GM21367 (cell line): ENCODE results near the gene PRKCH.

Experiments used
- ATAC-seq: cut with Tn5 transposase; IDR thresholded peaks from one replicate; pipeline ENCODE4 v1.9.1; 2021; ENCODE audit not compliant: unreplicated experiment

PRKCH gene

DNA sequence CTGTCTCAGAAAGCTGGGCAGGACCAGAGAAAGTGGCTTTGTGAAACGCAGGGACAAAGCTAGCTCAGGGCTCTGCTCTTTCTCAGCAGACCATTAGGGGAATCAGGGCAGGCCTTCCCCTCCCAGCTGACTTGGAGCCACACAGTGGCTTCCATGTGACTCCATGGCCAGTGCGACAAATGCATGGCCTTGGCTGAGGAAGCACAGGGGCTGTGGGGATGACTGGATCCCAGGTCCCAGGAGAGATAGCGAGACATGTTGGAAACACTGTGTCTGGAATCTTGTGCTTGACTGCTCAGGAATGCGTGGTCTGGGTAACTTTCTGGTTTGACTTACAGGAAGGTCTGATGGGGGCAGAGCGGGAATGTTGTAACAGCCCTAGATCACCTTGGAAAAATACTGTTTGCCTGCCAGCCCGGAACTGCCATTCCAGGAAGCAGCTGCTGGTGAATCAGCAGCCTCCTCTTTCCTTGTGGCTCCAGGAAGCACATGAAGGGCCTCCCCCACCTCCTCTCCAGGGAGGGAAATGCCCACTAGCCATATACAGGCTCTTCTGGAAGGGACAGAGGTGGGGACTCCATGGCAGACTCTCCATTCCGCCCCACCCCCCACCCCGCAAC is 240.4 kb downstream of the PRKCH start:
- ATAC-seq = no peak

DNA sequence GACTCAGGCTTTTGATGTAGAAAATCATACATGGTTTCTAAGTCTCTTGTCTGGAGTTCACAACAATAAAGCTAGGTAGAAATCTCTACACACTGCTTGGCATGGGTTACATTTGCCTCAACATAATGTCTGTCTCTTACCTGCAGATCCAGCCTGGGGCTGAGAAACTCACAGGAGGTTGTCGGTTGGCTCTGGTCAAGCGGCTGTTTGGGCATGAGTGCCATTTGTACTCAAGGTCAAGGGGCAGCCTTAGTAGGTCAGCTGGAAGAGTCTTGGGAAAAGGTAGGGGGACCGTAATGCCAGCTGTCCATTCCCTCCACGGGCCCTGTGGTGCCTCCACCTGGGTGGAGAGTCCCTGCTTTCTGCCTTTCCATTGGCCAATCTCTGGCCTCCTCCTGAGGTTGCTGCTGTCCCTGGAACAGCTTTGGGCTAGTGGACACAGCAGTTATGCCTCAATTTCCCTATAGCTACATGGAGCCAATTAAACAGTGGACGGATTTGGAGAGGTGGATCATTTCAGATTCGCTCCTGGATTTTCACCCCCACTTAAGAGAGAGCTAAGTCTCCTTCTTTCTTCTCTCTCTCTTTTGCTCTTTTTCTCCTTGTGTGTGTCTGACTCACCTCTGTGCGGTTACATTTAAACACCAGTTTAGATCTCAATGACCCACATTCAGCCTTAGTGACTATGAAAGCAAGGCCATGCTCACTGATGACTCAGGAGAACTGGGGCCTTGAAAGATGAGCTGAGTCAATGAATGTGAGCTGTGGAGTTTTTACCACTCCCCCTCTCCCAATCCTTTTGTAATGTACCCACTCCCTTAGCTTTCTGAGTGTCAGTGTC is 241.2 kb downstream of the PRKCH start:
- ATAC-seq = no peak

DNA sequence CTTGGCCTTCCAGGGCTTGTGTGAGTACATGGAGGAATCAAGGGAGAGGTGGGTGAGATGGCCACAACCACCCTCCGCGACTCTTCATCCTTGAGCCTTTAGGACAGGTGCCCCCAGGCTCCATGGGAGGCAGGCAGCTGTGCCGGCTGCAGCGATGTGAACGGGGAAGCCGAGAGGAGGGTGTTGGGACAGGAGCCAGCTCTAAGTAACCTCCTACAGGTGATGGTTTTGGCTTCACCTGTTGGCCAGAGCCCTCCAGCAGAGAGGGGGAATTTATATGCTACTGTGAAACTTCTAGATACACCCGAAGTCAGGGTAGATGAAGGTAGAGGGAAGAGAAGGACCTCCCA is 241.8 kb downstream of the PRKCH start:
- no peak for ATAC-seq

DNA sequence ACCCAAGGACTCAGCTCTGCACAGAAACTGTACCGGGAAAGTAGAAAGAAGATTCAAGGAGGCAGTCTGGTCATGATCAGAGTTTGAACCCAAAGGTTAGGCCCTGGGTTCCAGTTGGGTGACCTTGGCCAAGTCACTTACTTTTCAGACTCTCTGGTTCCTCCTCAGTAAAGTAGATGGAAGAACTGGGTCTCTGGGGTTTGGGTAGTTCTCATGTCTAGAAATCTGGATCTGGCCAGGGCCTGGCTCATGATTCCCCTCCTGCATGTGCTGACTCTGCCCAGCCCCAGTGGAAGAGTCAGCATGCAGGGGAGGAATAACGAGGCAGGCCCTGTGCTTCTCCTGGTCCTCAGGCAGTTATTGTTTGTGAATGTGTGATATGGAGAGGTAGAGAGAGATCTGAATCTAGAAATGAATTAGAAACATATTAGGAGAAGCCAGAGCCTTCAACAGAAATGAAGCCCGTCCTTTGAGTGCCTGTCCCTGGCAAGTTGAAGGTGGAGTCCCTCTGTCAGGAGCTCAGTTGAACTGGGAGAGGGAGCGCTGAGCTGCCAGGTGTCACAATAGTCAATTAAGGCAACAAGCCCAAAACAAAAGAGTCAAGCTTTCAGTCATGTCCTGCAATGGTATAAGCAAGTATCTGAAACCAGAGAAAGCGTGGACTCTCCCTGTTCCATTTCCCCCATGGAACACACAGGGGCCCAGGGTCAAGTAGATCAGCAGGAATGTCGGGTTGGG is 242.7 kb downstream of the PRKCH start:
- no peak for ATAC-seq

DNA sequence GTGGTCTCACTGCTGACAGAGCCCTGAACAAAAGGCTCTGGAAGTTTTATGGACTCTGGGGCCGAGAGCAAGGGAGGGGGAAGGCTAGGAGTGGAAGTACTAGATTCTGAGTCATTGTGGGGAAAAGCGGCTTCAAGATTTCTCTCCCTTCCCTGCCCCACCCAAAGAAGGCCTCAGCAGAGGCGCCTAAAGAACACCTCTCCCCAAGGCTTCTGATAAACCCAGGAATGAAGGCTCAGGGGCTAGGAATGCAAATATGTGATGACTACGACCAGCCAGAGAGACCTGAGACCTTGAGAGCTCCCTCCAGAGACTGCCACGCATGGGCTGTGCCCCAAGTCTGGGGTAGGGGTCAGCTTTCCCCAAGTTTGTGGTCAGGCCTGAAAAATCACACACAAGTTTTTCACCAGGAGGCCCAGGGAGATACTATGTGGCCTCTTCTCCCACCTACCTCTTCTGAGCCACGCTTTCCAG is 243.3 kb downstream of the PRKCH start:
- ATAC-seq = no peak

DNA sequence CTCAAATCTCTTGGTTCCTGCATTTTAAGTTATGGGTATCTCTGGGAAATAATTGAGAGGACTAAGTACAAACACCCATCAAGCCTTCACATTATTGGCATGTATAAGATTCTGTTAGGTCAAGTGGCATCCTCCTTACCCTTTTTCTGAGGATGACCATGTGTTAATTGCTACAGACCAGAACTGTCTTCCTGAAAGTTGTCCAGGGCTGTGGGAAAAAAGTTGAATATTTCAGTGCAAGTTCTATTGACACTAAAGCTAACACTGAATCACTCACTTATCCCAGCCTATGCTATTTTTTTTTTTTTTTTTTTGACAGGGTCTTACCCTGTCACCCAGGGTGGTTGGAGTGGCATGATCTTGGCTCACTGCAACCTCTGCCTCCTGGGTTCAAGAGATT is 243.8 kb downstream of the PRKCH start:
- no peak for ATAC-seq

DNA sequence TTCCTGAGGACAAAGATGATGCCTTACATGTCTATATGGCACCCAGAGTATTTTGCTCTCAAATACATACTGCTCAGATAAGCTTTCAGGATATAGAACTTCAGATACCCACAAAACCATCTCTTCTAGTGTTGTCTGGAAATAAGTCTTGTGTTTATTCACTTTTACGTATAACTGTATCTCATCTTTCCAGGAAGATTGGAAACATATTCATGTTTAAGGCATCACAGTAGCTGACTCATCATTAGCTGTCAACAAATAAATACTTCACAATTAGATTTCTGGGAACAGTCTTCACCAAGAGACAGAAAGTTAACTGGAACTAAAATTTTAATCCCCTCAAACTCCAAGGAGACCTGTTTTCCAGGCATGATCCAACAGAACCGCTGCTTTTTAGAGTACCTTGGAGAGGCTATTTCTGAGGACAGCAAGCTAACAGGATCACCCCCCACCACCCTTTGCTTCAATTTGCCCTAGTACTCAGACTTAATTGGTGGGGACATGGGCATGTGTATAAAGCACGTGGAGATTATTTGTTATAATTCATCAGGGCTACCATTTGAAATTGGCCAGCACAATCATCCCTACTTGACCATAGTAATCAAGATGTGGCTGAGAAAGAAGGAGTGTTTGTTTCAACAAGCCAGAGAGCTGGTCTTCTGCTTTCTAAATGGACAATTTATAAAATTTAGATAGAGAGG is 244.6 kb downstream of the PRKCH start:
- ATAC-seq = no peak

DNA sequence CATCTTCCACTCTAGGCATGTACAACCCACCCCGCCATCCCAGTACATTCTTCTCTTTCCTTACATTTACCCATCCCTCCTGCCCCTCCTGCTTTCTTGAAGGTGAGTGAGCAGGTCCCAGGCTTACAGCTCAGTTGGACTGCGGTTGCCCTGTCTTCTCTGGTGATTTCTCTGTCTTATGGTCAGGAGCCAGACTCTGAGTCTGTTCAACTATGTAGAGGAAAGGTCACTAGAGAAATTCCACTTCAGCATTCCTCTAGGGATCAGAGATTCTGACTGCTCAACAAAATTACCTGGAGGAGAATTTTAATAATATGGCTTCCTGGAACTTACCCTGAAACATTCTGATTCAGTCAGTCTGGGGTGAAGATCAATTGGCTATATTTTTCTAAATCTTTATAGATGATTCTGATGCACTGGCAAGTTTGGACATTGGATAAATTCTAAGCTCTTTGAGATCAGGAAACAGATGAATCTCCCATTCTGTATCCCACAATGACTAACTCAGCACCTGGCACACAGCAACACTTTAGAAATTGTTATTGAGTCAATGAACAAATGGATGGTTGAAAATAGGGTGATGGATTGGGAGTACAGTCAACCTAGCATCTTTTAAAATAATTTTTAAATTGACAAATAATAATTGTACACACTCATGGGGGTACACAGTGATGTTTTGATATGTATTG is 245.3 kb downstream of the PRKCH start:
- no peak for ATAC-seq

DNA sequence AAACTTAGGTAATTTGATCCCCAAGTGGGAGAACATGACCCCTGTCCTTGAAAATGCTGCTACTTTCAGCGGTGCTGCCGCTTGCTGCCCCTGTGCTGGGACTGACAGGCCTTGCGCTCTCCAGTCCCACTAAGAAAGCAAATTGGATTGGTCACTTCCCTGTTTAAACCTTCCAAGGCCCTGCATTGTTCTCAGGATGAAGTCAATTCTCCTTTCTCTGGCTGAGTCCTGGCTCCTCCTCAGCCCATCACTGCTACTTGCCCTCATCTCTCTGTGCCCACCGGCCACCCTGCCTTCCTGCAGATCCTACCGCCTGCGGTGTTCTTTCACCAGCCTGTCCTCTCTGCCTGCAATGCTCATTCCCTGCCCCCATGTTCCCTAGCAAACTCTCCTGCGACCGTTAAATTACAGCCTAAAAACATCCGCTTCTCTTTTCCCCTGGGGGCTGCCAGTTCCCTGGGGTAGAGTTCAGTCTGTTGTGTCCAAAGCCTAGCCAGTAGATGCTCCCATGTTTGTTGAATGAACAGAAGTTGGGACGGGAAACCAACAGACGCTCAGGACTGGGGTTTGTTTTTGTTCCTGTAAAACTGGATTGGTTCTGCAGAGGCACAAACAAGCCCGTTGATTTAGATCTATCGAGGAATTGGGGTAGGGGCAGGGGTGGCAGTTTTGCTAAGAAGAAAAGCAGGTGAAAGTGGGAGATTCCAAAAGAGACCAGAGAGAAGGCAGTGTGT is 246.6 kb downstream of the PRKCH start:
- ATAC-seq = no peak

DNA sequence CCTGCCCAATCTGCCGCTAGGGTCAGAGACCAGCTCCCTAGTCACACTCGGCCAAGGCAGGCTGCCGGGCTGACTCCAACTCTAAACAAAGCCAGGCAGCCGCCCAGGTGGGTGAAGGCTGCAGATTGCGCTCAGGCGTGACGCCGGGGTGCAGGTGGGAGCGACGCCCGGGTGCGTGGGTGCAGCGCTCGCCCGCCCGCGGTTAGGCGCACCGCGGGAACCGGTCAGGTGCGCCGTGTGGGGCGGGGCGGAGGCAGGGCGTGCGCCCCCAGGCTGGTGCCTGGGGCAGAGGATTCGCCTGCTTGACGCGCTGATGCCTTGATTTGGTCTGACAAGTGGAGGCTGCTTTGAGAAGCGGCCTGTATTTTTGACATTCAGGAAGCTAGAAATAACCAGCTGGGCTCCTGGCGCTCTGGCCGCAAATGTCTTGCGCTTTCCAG is 247.2 kb downstream of the PRKCH start:
- peak; percentile 82 for ATAC-seq

DNA sequence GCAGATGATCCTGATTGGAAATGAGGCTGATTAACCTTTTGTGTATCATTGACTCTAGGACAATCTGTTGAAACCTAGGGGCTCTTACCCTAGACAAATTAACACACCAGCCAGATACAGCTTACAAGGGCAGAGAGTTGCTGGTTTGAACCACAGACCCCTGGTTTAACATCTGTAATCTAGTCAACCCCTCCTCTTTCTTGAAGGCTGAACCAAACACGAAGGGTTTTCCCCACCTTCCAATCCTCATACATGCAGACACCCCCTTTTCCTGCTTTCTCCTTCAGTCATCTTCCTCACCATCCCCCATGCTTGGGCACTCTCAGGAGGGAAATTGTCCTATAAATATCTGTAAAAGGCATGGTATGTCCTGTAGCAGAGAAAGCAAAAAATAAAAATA is 247.9 kb downstream of the PRKCH start:
- ATAC-seq = no peak

DNA sequence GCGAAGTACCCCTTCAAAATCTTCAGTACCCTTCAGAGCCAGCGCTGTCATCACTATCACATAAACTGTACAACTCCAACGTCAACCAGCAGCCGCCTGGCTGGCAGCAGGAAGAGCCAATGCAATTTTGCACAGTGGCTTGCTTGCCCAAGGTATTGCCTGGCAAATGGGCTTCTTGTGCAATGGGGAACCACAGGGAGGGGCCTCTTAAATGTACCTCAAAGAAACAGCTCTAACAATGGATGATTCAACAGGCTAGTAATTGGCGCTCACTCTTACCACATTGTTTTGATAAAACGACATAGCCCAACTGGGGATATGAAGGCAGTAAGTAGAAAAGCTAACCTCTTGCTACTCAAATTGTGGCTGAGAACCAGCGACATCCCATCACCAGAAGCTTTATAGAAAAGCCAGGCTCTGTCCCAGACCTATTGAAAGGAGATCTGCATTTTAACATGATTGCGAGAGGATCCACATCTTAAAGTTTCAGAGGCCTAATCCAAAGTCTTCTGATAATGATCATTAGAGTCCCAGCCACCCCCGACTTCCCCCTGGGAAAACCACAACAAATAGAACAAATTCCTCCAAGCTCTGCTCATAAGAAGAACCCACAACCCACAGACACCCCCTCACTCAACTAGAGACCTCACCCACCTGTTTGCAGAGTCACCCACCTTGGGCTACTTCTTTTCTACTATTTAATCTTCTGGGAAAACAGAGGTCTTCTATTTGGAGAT is 248.6 kb downstream of the PRKCH start:
- no peak for ATAC-seq

DNA sequence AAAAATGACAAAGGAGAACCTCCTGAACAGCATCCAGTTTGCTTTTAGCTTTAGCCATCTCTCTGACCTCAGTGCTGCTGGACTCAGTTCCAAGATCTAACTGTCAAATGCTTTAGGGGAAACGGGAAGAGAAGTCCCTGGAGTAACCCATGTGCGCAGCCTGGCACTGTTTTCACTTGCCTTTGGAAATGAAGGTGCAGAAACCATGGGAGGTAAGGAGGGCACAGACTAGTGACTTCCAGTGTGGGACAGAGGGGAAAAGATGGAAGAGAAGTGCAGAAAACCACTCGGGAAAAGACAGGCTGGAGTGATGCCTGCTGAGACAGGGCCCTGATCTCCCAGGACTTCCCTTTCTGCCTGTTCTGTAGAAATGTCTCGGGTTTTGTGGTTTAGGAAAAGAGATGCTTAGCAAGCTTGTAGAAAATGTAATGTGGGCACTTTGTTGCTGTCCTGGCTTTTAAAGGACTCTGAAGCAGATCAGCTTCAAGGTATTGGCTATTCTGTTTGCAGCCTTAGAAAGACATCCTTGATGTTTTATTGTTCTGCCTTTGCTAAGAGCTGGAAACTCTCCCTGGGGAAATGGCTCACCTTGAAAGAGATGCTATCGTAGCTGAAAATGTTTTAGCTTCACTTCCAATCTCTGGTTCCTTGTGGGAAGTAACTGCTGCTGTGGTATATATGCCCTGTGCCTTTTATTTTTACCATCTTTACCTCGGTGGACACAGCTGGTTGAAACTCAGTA is 249.3 kb downstream of the PRKCH start:
- ATAC-seq = no peak

DNA sequence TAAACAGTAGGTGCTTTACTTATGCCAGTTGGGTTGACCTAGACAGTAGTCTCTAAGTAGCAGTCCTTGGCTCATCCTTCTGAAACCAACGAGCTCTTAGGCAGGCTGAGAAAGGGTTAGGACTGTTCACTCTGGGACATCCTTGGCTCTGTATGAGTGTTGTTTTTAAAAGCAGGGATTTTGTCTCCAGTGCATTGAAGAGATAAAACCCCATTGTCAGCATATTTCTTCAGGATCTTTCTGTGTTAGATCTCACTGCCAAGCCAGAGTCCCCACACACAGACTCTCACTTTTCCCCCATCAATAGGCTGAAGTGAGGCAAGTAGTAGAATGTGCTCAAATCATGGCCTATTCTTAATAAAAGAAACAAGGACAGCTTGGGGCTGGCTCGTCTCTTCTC is 250.5 kb downstream of the PRKCH start:
- ATAC-seq = no peak

DNA sequence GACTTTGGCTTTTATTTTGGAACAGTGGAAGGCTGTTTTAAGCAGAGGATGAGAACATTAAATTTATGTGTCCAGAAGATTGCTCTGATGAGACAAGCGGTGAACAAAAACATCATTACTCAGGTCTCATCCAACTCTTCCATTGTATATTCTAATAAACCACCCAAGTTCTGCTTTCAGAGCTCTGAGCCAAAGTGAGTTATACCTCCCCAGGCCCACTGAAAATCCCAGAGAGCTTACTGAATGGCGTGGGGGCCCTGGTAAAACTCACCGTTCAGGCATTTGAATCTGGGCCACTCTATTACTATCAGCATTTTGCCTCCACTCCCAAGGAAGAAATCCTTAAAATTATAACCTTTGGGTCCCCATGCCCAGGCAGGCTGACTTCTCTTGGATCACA is 251.9 kb downstream of the PRKCH start:
- no peak for ATAC-seq

DNA sequence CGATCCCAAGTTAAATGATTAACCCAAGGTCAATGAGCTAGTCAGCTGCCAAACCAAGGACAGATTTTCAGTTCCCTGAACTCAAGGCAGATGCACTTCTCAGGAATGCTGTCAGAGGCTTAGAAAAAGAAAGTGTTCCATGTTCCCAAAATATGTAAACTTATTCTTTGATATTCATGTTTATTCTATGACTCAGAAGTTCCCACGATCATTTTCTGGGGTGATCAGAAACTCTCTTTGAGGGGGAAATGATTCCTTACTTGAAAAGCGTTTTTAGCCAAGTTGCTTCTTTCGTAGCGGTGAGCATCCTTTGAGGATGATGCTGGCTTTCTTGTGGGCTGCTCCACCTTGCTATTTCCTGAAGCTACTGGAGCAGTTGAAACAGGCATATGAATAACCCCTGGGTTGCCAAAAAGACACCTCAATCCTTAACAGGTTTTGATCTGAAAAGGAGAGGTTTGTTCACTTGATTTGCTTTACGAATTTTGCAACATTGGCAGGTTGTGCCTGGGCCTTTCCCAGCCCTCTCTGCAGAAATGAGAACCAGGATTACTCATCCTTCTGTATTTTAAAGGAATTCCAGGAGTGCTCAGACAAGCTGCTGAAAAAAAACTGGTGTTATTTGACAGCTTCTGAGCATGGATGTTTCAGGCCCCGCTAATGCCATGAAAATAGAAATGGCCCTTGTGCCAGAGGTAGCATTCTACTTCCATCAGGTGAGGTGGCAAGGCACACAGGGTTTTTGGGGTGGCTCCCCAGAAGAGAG is 252.6 kb downstream of the PRKCH start:
- no peak for ATAC-seq

DNA sequence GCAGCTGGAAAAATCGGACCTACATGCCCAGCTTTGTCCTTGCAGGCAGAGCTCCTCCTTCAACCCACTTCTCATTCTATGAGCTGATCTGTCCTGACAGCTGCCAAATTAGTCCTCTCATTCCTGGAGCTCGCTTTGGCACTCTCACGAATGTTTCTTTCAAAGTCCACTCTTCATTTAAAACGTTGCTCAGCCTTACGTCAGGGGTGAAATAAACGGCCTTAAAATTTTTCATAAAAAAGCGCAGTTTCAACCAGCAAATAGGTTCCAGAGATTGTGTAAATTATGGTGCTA is 253.1 kb downstream of the PRKCH start:
- no peak for ATAC-seq

DNA sequence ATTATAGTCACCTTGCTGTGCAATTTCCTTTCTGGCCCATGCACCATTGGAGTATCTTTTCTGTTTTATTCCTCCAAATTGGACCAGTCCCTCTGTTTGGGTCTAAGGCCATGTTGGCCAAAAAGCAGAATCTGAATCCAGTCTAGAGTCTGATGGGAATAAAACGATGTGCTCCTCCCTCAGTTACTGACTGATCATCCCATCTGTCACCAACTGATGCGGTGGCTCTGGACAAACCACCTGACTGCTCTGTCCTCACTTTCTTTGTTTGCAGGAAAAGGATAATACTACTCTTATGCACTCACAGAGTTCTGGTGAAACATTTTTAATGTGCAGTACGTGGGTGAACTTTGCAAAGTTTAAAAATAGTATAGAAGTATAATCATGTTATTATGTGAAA is 253.7 kb downstream of the PRKCH start:
- ATAC-seq = no peak
